Measurements from ENCODE around the gene CLVS2.
A peak's percentile ranks its signal among the peaks of the same experiment; 100 is the strongest.

CLVS2 gene
- 0 reads per million in 2 donors for total RNA-seq

GRCh38 chr6:122995921-122996793 lies at the start of gene CLVS2:
Gene CLVS2 (plus strand): TSS chr6:122996235. CDS start chr6:122997778, 1,543 bp downstream.
- no peak for DNase-seq

- DNase-seq = no peak
These were observed 48.7 kb upstream of the CLVS2 start for GRCh38 chr6:122947355-122947754.

GRCh38 chr6:122953766-122954165 lies 42.3 kb upstream of the CLVS2 start:
- no peak for DNase-seq

GRCh38 chr6:122956376-122956775 lies 39.7 kb upstream of the CLVS2 start:
- DNase-seq = no peak

GRCh38 chr6:122962000-122962624 lies 33.9 kb upstream of the CLVS2 start:
- no peak for DNase-seq

- no peak for DNase-seq
These were observed 26.0 kb upstream of the CLVS2 start for GRCh38 chr6:122969999-122970533.

GRCh38 chr6:122977180-122977579 lies 18.9 kb upstream of the CLVS2 start:
- DNase-seq = no peak

- peak in 1 of 5 experiments; percentile 18 for DNase-seq
These were observed 11.6 kb upstream of the CLVS2 start for GRCh38 chr6:122984393-122984792.

- DNase-seq = no peak
These were observed 1.8 kb upstream of the CLVS2 start for GRCh38 chr6:122994256-122994655.

GRCh38 chr6:122996794-122997505 lies 915 bp downstream of the CLVS2 start:
- DNase-seq = no peak

- no peak for DNase-seq
These were observed 1.6 kb downstream of the CLVS2 start for GRCh38 chr6:122997541-122998150.

- no peak for DNase-seq
These were observed 2.5 kb downstream of the CLVS2 start for GRCh38 chr6:122998403-122998975.

- DNase-seq = no peak
These were observed 4.3 kb downstream of the CLVS2 start for GRCh38 chr6:123000244-123000770.

GRCh38 chr6:123001540-123001939 lies 5.5 kb downstream of the CLVS2 start:
- DNase-seq = no peak

- no peak for DNase-seq
These were observed 11.8 kb downstream of the CLVS2 start for GRCh38 chr6:123007885-123008284.

- no peak for DNase-seq
These were observed 13.0 kb downstream of the CLVS2 start for GRCh38 chr6:123009059-123009458.

- DNase-seq = no peak
These were observed 18.8 kb downstream of the CLVS2 start for GRCh38 chr6:123014835-123015234.

- no peak for DNase-seq
These were observed 20.5 kb downstream of the CLVS2 start for GRCh38 chr6:123016431-123017103.

- DNase-seq = no peak
These were observed 21.2 kb downstream of the CLVS2 start for GRCh38 chr6:123017104-123017682.

- no peak for DNase-seq
These were observed 26.9 kb downstream of the CLVS2 start for GRCh38 chr6:123022975-123023374.

- DNase-seq = no peak
These were observed 28.9 kb downstream of the CLVS2 start for GRCh38 chr6:123024976-123025375.
